Measurements from ENCODE around the gene AGAP5.
"Not testable (repeated sequence)": the region's sequence is repeated elsewhere in the genome, so short reads cannot be mapped to it uniquely, and the experiment has no call there.

AGAP5 gene

DNA sequence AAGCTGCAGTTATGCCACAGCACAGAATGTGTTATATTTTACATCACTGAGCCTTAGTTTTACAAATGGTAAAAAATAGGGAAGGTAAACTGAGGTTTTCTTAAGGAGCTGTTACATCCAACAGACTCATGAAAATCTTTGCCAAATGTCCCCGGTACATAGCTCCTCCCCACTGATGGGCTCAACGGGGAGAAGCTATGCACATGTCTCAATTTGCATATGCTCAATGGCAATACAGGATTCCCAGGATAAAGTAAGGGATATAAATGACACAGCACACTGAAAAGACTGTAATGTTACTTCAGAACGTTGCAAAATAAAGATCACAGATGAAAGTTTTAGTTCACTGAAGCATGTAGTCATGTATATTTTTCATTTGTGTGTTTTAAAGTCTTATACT lies 16.6 kb upstream of the AGAP5 start:
- DNase-seq (ENCODE audit: low read depth in 3 of 3) = not testable (repeated sequence)

DNA sequence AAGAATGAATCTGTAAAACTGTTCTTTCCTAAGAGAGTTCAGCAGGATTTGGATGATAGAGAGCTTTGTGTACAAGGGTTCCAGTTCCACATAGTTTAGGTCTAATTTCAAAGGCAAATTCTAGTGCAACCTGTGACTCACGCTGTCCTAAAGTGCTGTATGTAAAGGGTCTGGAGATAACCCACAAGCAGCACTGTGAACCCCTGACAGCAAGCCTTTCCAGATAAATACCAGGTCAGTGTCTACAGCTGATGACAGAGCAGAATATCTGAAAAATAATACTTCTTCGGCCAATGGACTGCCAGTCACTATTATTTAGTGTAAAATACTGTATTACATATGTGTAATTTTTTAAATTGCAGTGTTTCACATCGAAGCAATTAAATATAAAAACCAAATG lies 16.0 kb upstream of the AGAP5 start:
- DNase-seq (ENCODE audit: low read depth in 3 of 3) = not testable (repeated sequence)

DNA sequence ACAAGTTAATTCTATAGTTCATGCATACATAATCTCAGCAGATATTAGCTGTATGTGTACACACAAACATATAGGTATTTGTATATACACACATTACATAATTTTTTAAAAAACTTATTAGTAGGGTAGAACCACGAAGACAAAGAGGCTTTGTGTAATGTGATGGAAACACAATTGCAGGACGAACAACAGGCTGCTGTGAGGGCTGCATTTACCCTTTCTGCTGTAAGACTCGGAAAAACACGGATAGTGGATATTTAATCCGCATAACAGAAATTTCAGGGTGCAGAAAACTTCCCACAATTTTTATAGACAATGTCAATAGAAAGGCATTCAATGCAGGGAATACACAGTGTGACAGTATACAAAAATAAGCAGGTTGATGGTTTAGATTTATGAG lies 13.8 kb upstream of the AGAP5 start:
- DNase-seq (ENCODE audit: low read depth in 3 of 3) = not testable (repeated sequence)

DNA sequence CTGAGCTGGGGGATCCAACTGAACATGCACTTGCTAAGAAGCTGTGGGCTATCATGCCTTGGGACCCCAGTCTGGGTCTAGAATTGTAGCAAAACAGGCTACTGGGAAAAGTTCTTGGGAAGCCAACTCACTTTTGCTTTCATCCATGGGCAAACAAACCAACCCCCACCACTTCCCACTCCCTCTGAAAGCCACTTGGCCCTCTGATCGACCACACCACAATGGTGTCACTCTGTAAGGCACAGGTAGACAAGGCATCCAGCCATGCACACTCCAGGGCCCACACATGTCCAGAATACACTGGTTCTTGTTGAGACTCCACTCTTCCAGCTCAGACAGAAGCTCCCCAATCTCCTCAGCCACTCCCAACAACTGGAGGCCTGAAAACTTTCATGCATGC lies 10.2 kb upstream of the AGAP5 start:
- not testable (repeated sequence) for DNase-seq (ENCODE audit: low read depth in 3 of 3)

DNA sequence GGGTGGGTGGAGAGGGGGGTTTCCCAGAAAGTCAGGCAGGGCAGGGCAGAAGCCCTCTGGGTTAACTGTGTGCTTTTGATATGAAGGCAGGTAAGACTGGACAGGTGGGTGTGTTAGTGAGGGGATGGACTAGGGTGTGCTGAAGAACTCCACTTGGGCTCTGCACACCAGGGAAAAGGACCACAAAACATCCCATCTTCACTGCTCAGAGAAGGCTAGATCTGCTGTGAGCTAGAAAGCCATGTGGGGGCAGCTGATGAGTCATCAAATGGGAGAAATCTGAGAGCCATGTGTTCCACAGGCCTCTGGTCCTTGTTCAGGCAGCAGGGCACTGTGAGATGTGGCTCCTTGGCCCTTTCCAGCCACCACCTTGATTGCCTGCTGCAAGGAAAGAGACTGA lies 9.7 kb upstream of the AGAP5 start:
- DNase-seq (ENCODE audit: low read depth in 3 of 3) = not testable (repeated sequence)

DNA sequence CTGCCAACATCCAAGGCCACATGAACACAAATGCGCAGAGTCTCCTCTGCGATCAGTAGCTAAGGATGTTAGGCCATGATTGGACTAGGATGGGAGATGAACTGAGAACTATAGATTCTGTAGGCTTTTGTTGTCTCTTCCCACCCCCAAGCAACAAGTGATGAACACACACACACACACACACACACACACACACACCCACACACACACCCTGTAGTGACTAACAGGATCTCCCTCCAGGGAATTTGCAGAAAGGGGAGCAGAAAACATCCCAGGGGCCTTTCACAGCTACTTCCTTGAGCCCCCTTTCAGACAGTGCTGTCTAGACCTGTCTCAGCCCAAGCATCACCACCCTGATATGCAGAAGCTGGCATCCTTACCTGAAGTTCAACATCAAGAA lies 8.6 kb upstream of the AGAP5 start:
- DNase-seq (ENCODE audit: low read depth in 3 of 3) = not testable (repeated sequence)

DNA sequence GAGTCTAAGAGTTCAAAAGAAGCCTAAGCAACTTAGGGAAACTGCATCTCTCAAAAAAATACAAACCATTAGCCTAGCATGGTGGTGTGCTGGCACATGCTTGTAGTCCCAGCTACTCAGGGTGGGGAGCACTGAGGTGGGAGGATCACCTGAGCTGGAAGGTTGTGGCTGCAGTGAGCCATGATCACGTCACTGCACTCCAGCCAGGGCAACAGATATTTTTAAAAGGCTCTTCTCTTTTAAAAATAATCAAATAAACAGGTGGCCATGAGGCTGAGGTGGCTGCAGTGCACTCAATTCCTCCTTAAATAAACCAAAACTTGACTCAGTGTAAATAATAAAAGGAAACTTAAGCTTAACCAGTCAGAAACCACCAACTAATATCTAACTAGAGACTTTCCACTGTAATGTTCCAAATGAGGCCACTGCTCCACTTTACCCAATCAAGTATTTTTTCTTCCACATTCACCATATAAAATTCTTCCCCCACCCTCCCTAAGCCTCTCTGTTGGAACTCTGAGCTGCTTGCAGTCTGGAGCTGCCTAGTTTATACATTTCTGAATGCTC lies 7.7 kb upstream of the AGAP5 start:
- DNase-seq (ENCODE audit: low read depth in 3 of 3) = not testable (repeated sequence)

DNA sequence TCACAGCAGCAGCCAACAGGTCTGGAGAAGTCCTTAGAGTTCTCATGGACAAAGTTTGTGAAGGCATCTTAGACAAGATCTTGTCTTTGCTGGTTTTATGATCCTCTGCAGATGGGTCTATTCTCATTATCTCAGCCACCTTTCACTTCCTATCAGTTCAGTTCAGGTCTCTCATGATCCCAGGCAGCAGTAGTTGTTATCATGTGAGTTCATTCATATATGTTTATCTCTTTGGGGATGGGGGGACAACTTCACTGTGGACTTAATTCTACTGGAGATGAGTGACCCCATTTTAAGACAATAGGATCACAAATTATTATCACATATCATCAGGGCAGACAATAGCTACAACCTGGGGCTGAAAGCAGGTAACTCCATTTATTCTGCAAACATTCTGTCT lies 6.0 kb upstream of the AGAP5 start:
- DNase-seq (ENCODE audit: low read depth in 3 of 3) = not testable (repeated sequence)

DNA sequence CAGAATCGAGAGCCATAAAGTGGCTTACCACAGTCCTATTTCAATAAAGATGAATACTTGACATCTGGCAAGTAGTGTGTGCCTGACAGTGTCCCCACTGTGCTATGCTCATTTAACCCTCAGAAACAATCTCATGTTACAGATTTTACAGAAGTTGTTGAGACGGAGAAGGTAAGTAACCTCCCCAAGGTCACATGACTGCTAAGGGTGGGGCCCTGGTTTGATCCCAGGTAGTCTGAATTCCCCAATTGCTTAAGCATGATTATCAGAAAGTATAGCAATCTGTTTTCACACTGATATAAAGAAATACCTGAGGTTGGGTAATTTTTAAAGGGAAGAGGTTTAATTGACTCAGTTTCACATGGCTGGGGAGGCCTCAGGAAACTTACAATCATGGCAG lies 910 bp upstream of the AGAP5 start:
- DNase-seq (ENCODE audit: low read depth in 3 of 3) = not testable (repeated sequence)

DNA sequence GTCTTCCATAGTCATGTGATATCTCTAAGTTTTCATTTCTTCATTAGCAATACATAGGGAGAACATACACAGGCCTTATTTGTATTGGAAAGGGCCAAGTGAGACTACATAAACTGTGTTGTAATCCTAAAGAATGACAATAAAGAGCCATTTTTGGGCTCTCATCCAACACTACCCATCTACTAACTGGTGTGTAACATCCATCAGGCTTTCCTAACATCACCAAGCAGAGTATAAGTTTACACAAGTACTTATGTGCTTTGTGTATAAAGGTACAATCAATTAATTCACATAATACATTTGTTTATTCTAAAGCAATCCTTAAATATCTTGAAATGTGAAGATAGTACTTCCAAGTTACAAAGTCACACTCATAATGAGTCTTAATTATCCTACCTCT lies 2.6 kb downstream of the AGAP5 start:
- DNase-seq (ENCODE audit: low read depth in 3 of 3) = not testable (repeated sequence)

DNA sequence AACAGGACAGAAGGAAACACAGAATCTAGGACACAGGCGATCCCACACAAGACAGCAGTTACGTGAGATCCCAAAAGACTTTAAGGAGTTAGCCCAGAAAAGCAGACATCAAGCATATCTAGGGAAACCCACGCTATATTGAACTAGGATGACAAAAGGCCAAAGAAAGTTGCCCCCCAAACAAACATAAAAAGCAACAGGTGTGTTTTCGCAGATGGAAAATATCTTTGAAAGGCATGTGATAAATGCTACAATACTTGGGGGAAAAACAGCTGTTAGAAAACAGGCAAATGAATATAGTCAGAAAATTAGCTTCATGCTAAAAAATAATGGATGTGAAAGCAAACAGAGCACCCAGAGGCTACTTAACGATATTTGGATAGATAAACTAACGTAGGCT lies 7.2 kb downstream of the AGAP5 start:
- DNase-seq (ENCODE audit: low read depth in 3 of 3) = not testable (repeated sequence)

DNA sequence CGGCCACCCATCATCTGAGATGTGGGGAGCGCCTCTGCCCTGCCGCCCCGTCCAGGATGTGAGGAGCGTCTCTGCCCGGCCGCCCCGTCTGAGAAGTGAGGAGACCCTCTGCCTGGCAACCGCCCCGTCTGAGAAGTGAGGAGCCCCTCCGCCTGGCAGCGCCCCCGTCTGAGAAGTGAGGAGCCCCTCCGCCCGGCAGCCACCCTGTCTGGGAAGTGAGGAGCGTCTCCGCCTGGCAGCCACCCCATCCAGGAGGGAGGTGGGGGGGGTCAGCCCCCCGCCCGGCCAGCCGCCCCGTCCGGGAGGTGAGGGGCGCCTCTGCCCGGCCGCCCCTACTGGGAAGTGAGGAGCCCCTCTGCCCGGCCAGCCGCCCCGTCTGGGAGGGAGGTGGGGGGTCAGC lies 8.3 kb downstream of the AGAP5 start:
- DNase-seq (ENCODE audit: low read depth in 3 of 3) = not testable (repeated sequence)

DNA sequence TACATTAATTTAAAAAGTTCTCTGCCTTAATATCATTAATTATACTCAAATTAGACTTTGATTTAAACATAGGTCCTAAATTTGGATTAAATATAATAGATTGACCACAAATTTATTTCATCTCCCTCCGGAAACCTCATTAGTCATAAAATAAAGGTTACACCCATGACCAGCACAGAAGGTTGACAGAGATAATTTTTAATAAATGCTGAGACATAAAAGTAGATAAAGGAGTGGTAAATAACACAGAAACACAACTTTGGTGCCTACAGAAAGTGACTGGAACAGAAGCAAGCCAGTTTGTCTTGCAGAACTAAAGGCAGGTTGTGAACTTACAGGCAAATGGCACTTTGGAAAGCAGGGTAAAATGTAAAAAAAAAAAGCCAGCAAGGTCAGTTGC lies 10.3 kb downstream of the AGAP5 start:
- not testable (repeated sequence) for DNase-seq (ENCODE audit: low read depth in 3 of 3)

DNA sequence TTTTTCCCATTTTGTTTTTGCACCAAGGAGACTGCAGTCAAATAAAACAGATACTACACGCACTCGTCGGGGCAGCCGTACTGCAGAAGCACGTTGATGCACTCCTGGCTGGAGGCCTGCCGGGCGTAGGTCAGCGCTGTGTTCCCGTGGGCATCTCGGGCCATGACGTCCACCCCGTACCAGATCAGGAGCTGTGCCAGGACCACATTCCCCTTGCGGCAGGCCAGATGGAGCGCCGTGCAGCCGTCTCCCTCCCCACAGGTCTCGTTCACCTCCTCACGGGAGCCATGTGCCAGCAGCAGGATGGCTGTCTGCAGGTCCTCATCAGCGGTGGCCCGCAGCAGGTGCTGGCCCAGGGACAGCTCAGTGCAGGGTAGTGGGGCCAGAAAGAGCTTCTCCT lies 23.4 kb downstream of the AGAP5 start:
- not testable (repeated sequence) for DNase-seq (ENCODE audit: low read depth in 3 of 3)

DNA sequence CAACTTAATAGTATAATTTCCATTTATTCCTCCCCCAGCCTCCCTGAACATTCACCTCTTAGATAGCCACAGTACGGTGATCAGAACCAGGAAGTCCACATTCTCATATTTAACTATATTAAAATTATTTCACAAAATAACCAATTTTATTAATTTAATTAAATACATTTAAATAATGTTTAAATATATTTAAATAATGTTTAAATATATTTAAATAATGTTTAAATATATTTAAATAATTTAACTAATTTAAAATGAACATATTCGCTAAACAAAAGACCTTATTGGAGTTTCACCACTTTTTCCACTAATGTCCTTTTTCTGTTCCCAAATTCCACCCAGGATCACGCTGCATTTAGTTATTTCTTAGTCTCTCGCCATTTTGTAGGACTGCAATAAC lies 29.5 kb downstream of the AGAP5 start:
- DNase-seq (ENCODE audit: low read depth in 3 of 3) = not testable (repeated sequence)

DNA sequence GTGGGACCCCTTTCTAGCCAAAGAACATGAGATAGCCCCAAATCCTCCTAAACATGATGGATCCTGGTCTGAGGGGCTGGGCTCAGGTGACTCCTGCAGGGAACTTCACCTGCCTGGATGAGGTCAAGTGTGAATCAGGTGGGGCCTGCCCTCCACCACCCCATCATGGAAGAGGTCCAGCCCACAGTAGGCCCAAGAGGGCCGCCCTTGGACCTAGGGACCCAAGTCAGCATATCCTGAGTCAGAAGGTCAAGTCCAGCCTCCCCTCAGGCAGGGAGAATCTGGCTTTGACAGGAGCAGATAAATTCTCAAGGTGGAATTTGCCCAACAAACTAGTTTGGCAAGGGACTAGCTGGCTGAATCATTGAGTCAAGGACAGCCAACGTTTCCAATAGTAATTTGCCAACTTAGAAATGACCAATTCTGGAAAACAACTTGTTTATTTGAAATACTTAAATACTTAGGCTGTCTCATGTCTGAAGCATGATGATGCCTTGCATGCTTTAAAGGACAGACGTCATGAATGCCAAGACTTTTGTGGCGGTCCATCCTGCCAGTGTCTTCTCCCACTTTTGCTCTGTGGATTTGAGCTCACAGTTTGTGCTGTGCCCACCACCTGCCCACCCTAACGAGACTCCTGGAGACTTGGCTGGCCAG lies 31.6 kb downstream of the AGAP5 start:
- DNase-seq (ENCODE audit: low read depth in 3 of 3) = not testable (repeated sequence)

DNA sequence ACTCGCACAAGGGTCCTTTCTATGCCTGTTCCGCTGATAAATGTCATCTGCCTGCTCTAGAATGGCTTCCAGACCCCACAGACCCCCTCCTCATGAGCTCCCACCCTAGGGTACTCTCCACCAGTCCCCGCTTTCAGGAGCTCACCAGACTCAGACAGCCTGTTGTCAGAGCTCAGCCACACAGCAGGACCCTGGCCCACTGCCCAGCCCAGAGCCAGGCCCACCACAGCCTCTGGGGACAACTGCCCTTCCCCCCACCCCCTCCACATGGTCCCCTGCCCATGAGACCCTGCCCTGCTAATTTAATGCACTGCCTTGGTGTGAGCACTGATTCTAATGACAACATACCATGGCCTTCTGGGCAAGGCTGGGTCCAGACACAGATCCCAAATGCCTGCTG lies 32.3 kb downstream of the AGAP5 start:
- not testable (repeated sequence) for DNase-seq (ENCODE audit: low read depth in 3 of 3)

DNA sequence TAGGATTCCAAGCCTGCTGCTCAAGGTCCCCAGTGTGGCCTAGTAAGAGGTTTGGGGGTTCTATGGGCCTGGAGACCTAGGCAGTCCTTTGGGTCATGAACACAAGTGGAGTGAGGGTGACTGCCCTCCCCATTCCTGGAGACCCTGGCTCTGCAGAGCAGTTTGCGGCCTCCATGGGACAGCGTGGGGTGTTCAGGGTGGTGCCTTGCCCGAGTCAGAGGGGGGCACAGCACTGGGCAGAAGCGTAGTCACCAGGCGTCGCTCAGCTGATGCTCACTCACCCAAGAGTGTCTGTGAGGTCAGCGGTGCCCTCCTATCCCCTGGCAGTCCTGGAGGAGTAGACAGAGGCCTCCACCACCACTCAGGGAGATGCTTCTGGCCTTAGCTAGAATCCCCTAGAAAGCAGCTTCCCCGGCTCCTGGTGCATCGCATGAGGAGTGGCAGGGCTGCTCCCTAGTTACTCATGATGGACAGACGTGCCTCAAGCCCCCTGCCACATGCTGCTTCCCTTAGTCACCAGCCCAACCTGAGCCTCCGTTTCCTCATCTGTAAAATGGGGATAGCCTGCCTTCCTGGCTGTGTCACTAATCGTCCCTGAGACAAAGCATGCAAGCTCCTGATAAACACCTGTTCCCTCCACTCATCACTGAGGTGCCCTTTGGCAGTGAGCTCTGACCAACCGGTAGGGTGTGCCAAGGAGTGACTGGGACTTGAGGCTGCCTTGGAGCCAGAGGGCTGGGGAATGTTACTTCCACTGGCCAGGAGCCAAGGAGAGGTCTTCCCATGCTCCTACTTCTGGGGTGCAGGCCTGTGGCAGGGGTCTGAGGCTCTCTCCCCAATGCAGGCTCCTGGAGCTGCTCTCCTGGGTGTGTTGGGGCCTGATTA lies 33.5 kb downstream of the AGAP5 start:
- not testable (repeated sequence) for DNase-seq (ENCODE audit: low read depth in 3 of 3)

DNA sequence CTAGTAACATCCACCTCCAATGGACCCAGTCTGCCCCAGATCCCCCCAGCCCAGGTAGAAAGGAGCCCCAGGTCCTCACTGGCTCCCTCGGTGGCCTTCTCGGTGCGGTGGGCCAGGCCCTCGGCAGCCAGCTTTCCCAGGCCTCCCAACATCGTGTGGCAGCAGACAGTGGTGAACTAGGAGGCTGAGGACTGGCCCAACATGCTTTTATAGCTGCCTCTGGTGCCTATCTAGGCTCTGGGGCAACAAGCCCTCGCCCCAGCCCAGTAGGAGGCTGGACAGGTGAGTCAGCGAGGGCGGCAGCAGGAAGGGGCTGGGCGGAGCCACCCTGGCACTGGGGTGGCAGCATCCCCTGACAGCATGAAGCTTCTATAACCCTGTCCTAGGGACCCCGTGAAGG lies 34.3 kb downstream of the AGAP5 start:
- DNase-seq (ENCODE audit: low read depth in 3 of 3) = not testable (repeated sequence)

DNA sequence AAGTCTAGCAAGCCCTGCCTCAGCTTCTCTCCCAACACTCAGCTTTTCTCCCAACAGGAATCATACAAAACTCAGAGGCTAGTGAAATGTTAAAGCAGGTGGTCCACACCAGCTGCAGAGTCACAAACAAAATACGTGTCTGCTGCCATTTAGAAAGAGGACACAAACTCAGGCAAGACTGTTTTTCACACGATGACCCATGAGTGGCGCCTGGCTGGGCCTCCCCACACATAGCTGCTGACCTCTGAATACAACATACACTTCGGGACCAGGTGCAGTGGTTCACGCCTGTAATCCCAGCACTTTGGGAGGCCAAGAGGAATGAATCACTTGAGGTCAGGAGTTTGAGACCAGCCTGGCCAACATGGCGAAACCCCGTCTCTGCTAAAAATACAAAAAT lies 35.2 kb downstream of the AGAP5 start:
- not testable (repeated sequence) for DNase-seq (ENCODE audit: low read depth in 3 of 3)

DNA sequence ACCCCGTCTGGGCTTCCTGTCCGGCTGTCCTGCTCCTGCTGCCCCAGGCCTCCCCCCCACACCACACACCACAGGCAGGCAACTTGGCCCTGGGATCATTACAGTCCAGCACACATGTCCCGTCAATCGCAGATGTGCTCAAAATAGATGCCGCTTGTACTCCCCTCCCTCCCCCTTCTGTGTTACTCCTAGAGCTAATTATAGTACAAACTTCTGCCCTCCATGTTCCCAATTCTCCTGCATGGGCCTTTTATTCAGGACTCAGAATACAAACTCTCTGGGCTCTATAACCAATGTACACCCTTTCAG lies 42.0 kb downstream of the AGAP5 start, which contains the start of gene SYNPO2L:
TSS of gene SYNPO2L (minus strand) at position 40 of the 309 bp plus-strand sequence. CDS start 107 bp downstream, outside the sequence.
- no peak for DNase-seq (ENCODE audit: low read depth in 3 of 3)

DNA sequence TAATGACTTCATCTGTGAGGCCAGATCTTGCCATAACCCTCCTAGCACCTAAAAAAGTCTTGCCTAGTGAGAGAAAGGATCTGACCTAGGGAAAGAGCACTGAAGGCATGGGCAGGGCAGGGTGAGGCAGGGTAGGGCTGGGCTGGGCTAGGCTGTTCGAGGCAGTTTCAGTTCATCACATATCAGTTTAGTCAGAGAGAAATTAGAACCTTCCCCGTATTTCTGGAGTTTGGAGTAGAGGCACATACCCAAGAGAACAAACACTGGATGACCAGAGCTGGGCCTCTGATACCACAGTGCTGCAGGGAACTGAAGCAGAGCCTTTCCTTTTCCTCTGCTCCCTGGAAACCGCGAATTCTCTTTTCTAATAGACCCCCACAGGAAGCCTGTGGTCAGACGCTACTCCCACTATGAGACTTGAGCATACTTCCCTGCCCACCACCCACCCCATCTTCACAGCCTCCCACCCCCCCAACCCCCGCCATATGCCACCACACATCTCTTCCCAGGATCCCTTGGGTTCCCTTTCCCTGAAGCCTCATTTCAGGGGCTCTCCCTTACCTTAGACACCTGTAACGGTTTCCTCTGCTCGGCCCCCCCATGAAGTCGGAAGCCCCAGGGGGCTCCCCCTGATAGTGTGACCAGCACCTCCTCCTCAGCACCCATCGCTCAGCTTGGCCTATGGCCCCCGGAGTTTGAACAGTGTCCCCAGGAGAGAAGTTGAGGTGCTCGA lies 42.5 kb downstream of the AGAP5 start:
- DNase-seq (ENCODE audit: low read depth in 3 of 3) = no peak

Data from stimulated activated CD4-positive, alpha-beta T cell treated with anti-CD3 and anti-CD28 coated beads, TNF-alpha, amount 100 ng/mL, for 48 hours (primary cell).